OCI-LY7 (cell line): ENCODE measurements around the gene ASAH2.

Source experiments
- CTCF ChIP-seq: fragments of 200-600 bp; sonication (generic); conservative IDR thresholded peaks from 2 replicates; pipeline ENCODE4 v1.5.1; 2014; ENCODE audit warnings: mild to moderate bottlenecking, antibody characterized with exemption, low read length, moderate library complexity, mixed read lengths
- EZH2phosphoT487 ChIP-seq: fragments of 200-600 bp; sonication (generic); IDR thresholded peaks from 2 replicates; pipeline ENCODE4 v1.6.1; 2018; ENCODE audit warnings: low read depth, borderline replicate concordance, mild to moderate bottlenecking, mixed run types, antibody characterized with exemption, low read length, moderate library complexity, mixed read lengths

- TF ChIP-seq CTCF (no peak), EZH2phosphoT487 (no peak)
Observed at GRCh38 chr10:50234486-50234885, 16.8 kb downstream of the ASAH2 start.
